GM13976 (cell line): ENCODE measurements around the gene MAS1.

ENCODE experiments used
- DNase-seq: peaks from one replicate; pipeline ENCODE4 v3.0.0; 2012; ENCODE audit warnings: low spot score
- CTCF ChIP-seq: IDR thresholded peaks from 2 replicates; pipeline ENCODE4 v1.5.1; 2012; ENCODE audit warnings: borderline replicate concordance, mild to moderate bottlenecking; ENCODE audit not compliant: insufficient read depth; ENCODE audit errors: extremely low read depth, missing control alignments, control extremely low read depth
- in situ Hi-C: fragments of 300-500 bp; cut with MboI; formaldehyde crosslinking; loops from one replicate; pipeline ENCODE4 v1.12.0; 2022; ENCODE audit warnings: low sequenced_read_pairs, mixed read lengths, inconsistent platforms; ENCODE audit not compliant: unreplicated experiment

The MAS1 gene

GRCh38 chr6:159899994-159900745, 9.4 kb downstream of the MAS1 start:
- in situ Hi-C loops: no loop called here
- DNase-seq: no peak
- TF ChIP-seq CTCF: no peak

- in situ Hi-C loops: no loop called here
Observed at GRCh38 chr6:159902620-159903019, 11.8 kb downstream of the MAS1 start.

GRCh38 chr6:159904497-159904911, 13.7 kb downstream of the MAS1 start:
- no peak for TF ChIP-seq CTCF
- in situ Hi-C loops: no loop called here
- DNase-seq: no peak

More at GRCh38 chr6:159902620-159903019, 11.8 kb downstream of the MAS1 start:
- DNase-seq: no peak
- no peak for TF ChIP-seq CTCF

- in situ Hi-C loops: no loop called here
- TF ChIP-seq CTCF: no peak
- DNase-seq: no peak
Observed at GRCh38 chr6:159906400-159906799, 15.6 kb downstream of the MAS1 start.

- no peak for DNase-seq
- in situ Hi-C loops: no loop called here
- no peak for TF ChIP-seq CTCF
Observed at GRCh38 chr6:159908535-159908934, 17.7 kb downstream of the MAS1 start.

GRCh38 chr6:159908979-159909378, 18.2 kb downstream of the MAS1 start:
- in situ Hi-C loops: no loop called here
- DNase-seq: no peak
- no peak for TF ChIP-seq CTCF
